Activated CD4-positive, alpha-beta T cell treated with anti-CD3 and anti-CD28 coated beads for 1 hour (primary cell): Measurements from ENCODE around the gene PCID2.
"Not testable (repeated sequence)": the region's sequence is repeated elsewhere in the genome, so short reads cannot be mapped to it uniquely, and the experiment has no call there.

Experiments used
- DNase-seq: peaks from one replicate; pipeline ENCODE4 v3.0.0-alpha.2; 2020

The PCID2 gene

GRCh38 chr13:113162783-113163685 is 45.4 kb downstream of the PCID2 start:
- DNase-seq, result no peak

- not testable (repeated sequence) for DNase-seq
Observed at GRCh38 chr13:113161975-113162374, 46.5 kb downstream of the PCID2 start.

GRCh38 chr13:113161433-113161832 is 47.0 kb downstream of the PCID2 start:
- no peak for DNase-seq

- no peak for DNase-seq
Observed at GRCh38 chr13:113160983-113161382, 47.5 kb downstream of the PCID2 start.

- no peak for DNase-seq
Observed at GRCh38 chr13:113159701-113160100, 48.8 kb downstream of the PCID2 start.

- DNase-seq, result no peak
Observed at GRCh38 chr13:113158946-113159345, 49.5 kb downstream of the PCID2 start.

- DNase-seq, result no peak
Observed at GRCh38 chr13:113157929-113158747, 50.3 kb downstream of the PCID2 start, which contains the start of gene PROZ. Gene PROZ (plus strand): TSS chr13:113158648. CDS start chr13:113158661, 13 bp downstream.

GRCh38 chr13:113157206-113157928 is 51.1 kb downstream of the PCID2 start:
- no peak for DNase-seq

GRCh38 chr13:113155982-113156655 is 52.4 kb downstream of the PCID2 start:
- no peak for DNase-seq

GRCh38 chr13:113155201-113155600 is 53.3 kb downstream of the PCID2 start:
- DNase-seq, result no peak

GRCh38 chr13:113153810-113154748 is 54.4 kb downstream of the PCID2 start:
- peak; percentile 65 for DNase-seq

- no peak for DNase-seq
Observed at GRCh38 chr13:113152984-113153809, 55.3 kb downstream of the PCID2 start.

- DNase-seq, result no peak
Observed at GRCh38 chr13:113152691-113152983, 55.8 kb downstream of the PCID2 start.

- no peak for DNase-seq
Observed at GRCh38 chr13:113151745-113152690, 56.5 kb downstream of the PCID2 start.

GRCh38 chr13:113150550-113151365 is 57.7 kb downstream of the PCID2 start:
- DNase-seq, result no peak

GRCh38 chr13:113149711-113150549 is 58.5 kb downstream of the PCID2 start:
- no peak for DNase-seq

- no peak for DNase-seq
Observed at GRCh38 chr13:113148940-113149503, 59.4 kb downstream of the PCID2 start.
